ENCODE data around the gene SYTL3.
A peak's percentile ranks its signal among the peaks of the same experiment; 100 is the strongest.

SYTL3 gene

DNA sequence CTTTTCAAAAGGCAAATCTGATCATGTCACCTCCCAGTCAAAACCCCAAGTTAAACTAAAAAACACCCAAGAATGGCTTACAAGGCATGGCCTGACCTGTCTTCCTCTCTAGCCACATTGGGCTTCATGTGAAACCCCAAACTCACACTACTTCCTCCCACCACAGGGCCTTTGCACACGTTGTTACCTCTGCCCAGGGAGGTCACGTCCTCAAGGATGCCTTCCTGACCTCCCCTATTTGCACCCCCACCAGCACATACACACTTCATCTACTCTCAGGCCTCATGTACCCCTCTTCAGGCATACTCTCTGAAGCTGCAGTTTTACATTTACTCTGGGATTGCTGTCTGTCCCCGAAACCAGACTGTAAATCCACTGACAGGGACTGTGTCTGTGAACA is 163.2 kb downstream of the SYTL3 start:
- peak overlapping the region; percentile 93 for H3K4me2 ChIP-seq (ENCODE audit: low read depth, low read length, poor library complexity, severe bottlenecking)
- H3K9me2 ChIP-seq (replicated peaks; ENCODE audit: low read depth, low read length) = no peaks in the 10 kb centered on the region
- no peaks in the 10 kb centered on the region for H3K9me3 ChIP-seq (ENCODE audit: insufficient read depth, low read depth, low read length)
- peaks cover 99% of the 10 kb centered on the region for H3K79me2 ChIP-seq (ENCODE audit: insufficient read depth, low read length)
- H3K36me3 ChIP-seq (ENCODE audit: insufficient read depth, low read length) = peaks cover 9% of the 10 kb centered on the region; the same call in 1 of the 2 replicates
- H3K27me3 ChIP-seq (ENCODE audit: insufficient read depth, low read length, poor library complexity, severe bottlenecking) = no peaks in the 10 kb centered on the region
- peaks cover 60% of the 10 kb centered on the region for H4K20me1 ChIP-seq (ENCODE audit: insufficient read depth, low read length, poor library complexity, severe bottlenecking)
- no peak overlapping the region for H3K4me3 ChIP-seq (ENCODE audit: low read length, poor library complexity, severe bottlenecking)
- no peak overlapping the region for H3K9ac ChIP-seq (ENCODE audit: low read depth, low read length, poor library complexity, severe bottlenecking)
- no peak overlapping the region for H2AFZ ChIP-seq (ENCODE audit: low read length)
- peaks cover 82% of the 10 kb centered on the region for H3K4me1 ChIP-seq (ENCODE audit: insufficient read depth, low read length, poor library complexity, severe bottlenecking)
- TF ChIP-seq EZH2phosphoT487 (IDR thresholded peaks at IDR 0.05; ENCODE audit: borderline replicate concordance) (no peak), CTCF (conservative IDR thresholded peaks at IDR 0.05; ENCODE audit: low read length) (no peak)
- H3F3A ChIP-seq (ENCODE audit: low read depth) = no peaks in the 10 kb centered on the region
